IMR-90 (cell line): Measurements from ENCODE around the gene KCNT1. TPM values are rescaled to one million over a fixed set of nuclear protein-coding genes. Genes with fewer than 3 reads are reported as not detected.

Experiments used
- ATAC-seq: fragments of 200-7000 bp; cut with Tn5 transposase; 2 replicates; pipeline ENCODE4 v1.9.1; 2020; ENCODE audit warnings: low read depth, mild to moderate bottlenecking, moderate library complexity
- BruUV-seq: library from RNA; stranded (reverse); fragments of 400-500 nt; replicated peaks from 2 replicates; lab custom pipeline; 2021; lab: Mats Ljungman, UMichigan
- CTCF ChIA-PET: fragments of 300-600 bp; formaldehyde crosslinking; extraction: SDS; loops from one replicate; lab custom pipeline; 2021; ENCODE audit warnings: antibody characterized with exemption; lab: Yijun Ruan, JAX
- POLR2A ChIA-PET: fragments of 300-600 bp; sonication (Branson Sonifier 250); formaldehyde crosslinking; loops from one replicate; lab custom pipeline; 2022; ENCODE audit warnings: antibody characterized with exemption; ENCODE audit not compliant: unreplicated experiment; lab: Charles Lee
- DNase-seq: peaks from one replicate; pipeline ENCODE4 v3.0.0; 2013
- H2AFZ ChIP-seq: replicated peaks from 2 replicates; pipeline ENCODE3; 2013; ENCODE audit warnings: low read length, mild to moderate bottlenecking; ENCODE audit not compliant: poor library complexity
- H2AK5ac ChIP-seq: 2 replicates; pipeline ENCODE4 v1.6.1; 2013; ENCODE audit warnings: low read depth, low read length, inconsistent platforms
- H2AK9ac ChIP-seq: replicated peaks from 2 replicates; pipeline ENCODE3; 2013; ENCODE audit warnings: mild to moderate bottlenecking, low read depth, low read length, moderate library complexity; ENCODE audit not compliant: poor library complexity
- H2BK120ac ChIP-seq: 2 replicates; pipeline ENCODE4 v1.6.1; 2013; ENCODE audit warnings: low read depth, low read length, inconsistent platforms
- H2BK15ac ChIP-seq: 3 replicates; pipeline ENCODE4 v1.6.1; 2013; ENCODE audit warnings: low read depth, low read length, inconsistent platforms
- H2BK20ac ChIP-seq: 2 replicates; pipeline ENCODE4 v1.6.1; 2013; ENCODE audit warnings: low read depth, mild to moderate bottlenecking, inconsistent platforms, low read length, moderate library complexity
- H2BK5ac ChIP-seq: 2 replicates; pipeline ENCODE4 v1.6.1; 2013; ENCODE audit warnings: mild to moderate bottlenecking, low read depth, low read length, inconsistent platforms; ENCODE audit not compliant: poor library complexity, severe bottlenecking
- H3K14ac ChIP-seq: replicated peaks from 2 replicates; pipeline ENCODE4 v1.6.1; 2013; ENCODE audit warnings: low read depth, low read length, inconsistent platforms
- H3K18ac ChIP-seq: 2 replicates; pipeline ENCODE4 v1.6.1; 2013; ENCODE audit warnings: low read depth, low read length, control low read depth
- H3K23ac ChIP-seq: 2 replicates; pipeline ENCODE4 v1.6.1; 2013; ENCODE audit warnings: low read depth, low read length, inconsistent platforms
- H3K27ac ChIP-seq: 2 replicates; pipeline ENCODE4 v1.5.1; 2013; ENCODE audit warnings: mild to moderate bottlenecking, control low read depth, low read length; ENCODE audit not compliant: insufficient read depth
- H3K27me3 ChIP-seq: 2 replicates; pipeline ENCODE4 v1.6.1; 2013; ENCODE audit warnings: low read length; ENCODE audit not compliant: control insufficient read depth, insufficient read depth
- H3K36me3 ChIP-seq: 2 replicates; pipeline ENCODE4 v1.6.1; 2013; ENCODE audit warnings: low read length, mixed read lengths; ENCODE audit not compliant: control insufficient read depth, insufficient read depth
- H3K4ac ChIP-seq: 2 replicates; pipeline ENCODE4 v1.6.1; 2013; ENCODE audit warnings: low read depth, low read length, inconsistent platforms
- H3K4me1 ChIP-seq: 2 replicates; pipeline ENCODE4 v1.6.1; 2013; ENCODE audit warnings: low read length, mixed read lengths; ENCODE audit not compliant: control insufficient read depth, insufficient read depth
- H3K4me2 ChIP-seq: 2 replicates; pipeline ENCODE4 v1.6.1; 2013; ENCODE audit warnings: low read depth, mild to moderate bottlenecking, control low read depth, low read length, moderate library complexity
- H3K4me3 ChIP-seq: 2 replicates; pipeline ENCODE4 v1.5.1; 2013; ENCODE audit warnings: low read depth, mild to moderate bottlenecking, control low read depth, low read length, moderate library complexity; ENCODE audit not compliant: insufficient read depth
- H3K56ac ChIP-seq: 2 replicates; pipeline ENCODE4 v1.6.1; 2013; ENCODE audit warnings: low read length, inconsistent platforms; ENCODE audit not compliant: insufficient read depth; ENCODE audit errors: extremely low read depth
- H3K79me1 ChIP-seq, 2 experiments: 2 replicates each; pipeline ENCODE4 v1.6.1; 2013; ENCODE audit warnings: low read length in 2 of 2, inconsistent platforms in 1 of 2, low read depth in 1 of 2
- H3K9ac ChIP-seq: 2 replicates; pipeline ENCODE4 v1.6.1; 2013; ENCODE audit warnings: low read depth, low read length, control low read depth
- H3K9me1 ChIP-seq: 2 replicates; pipeline ENCODE4 v1.6.1; 2013; ENCODE audit warnings: low read length, inconsistent platforms; ENCODE audit not compliant: insufficient read depth
- H3K9me3 ChIP-seq: 2 replicates; pipeline ENCODE4 v1.6.1; 2013; ENCODE audit warnings: low read length; ENCODE audit not compliant: control insufficient read depth, insufficient read depth
- H4K20me1 ChIP-seq: 2 replicates; pipeline ENCODE4 v1.6.1; 2013; ENCODE audit warnings: low read length, inconsistent platforms; ENCODE audit not compliant: insufficient read depth
- H4K5ac ChIP-seq: 2 replicates; pipeline ENCODE4 v1.6.1; 2013; ENCODE audit warnings: mild to moderate bottlenecking, low read depth, low read length, control low read depth
- H4K8ac ChIP-seq, 2 experiments: 2 replicates each; pipeline ENCODE4 v1.6.1; 2013; ENCODE audit warnings: low read depth in 2 of 2, low read length in 2 of 2, control low read depth in 1 of 2, inconsistent platforms in 1 of 2
- H4K91ac ChIP-seq: 2 replicates; pipeline ENCODE4 v1.6.1; 2013; ENCODE audit warnings: low read depth, low read length, inconsistent platforms; ENCODE audit not compliant: insufficient read depth
- WGBS, 2 experiments: methylation state at CpG; one replicate each; pipeline versions ENCODE4 v1.1.5 to v1.1.7; 2013; ENCODE audit warnings: missing lambda C conversion rate in 2 of 2; ENCODE audit not compliant: insufficient read length in 1 of 2; ENCODE audit errors: extremely low coverage in 2 of 2; 5-methylcytosine and 5-hydroxymethylcytosine counted together
- dilution Hi-C: fragments of 300-500 bp; cut with HindIII; formaldehyde crosslinking; loops from one replicate; pipeline ENCODE4 v1.14.3; 2018; ENCODE audit warnings: low sequenced_read_pairs; ENCODE audit not compliant: unreplicated experiment
- in situ Hi-C: fragments of 300-500 bp; cut with MboI; formaldehyde crosslinking; loops from 3 replicates; pipeline ENCODE4 v1.14.3; 2019; ENCODE audit warnings: low sequenced_read_pairs, inconsistent platforms, mixed read lengths
- intact Hi-C: fragments of 100-400 bp; cut with micrococcal nuclease; formaldehyde crosslinking; loops from 2 replicates; pipeline ENCODE4 v1.10.0; 2022
- polyA plus RNA-seq, 3 experiments: library from polyadenylated mRNA; depleted of rRNA; stranded (reverse); fragments of >200 nt; gene quantifications; 2 replicates each; pipeline ENCODE4 v1.2.3, GENCODE V29; 2012; ENCODE audit warnings: low replicate concordance in 1 of 3
- total RNA-seq: library from RNA; depleted of rRNA; stranded (reverse); fragments of >200 nt; gene quantifications from 2 replicates; pipeline ENCODE4 v1.2.3, GENCODE V29; 2012
- TF ChIP-seq, protein P1 (sequence below): fragments of 150-350 bp; IDR thresholded peaks from 2 replicates; pipeline ENCODE4 v1.6.1; 2017; ENCODE audit warnings: mild to moderate bottlenecking, antibody characterized with exemption, low read length, low read depth

KCNT1 gene
- total and polyA plus RNA-seq, 2 of the 4 experiments (the other 2 are of a cell fraction), result not detected

GRCh38 chr9:135662758-135663450, 39.1 kb upstream of the KCNT1 start, which contains the start of gene LCN9:
LCN9 (plus strand) TSS chr9:135663309; CDS start chr9:135663322, 13 bp downstream.
- no peak within 1 kb of the TSS for H2BK120ac ChIP-seq
- no peaks in the 10 kb centered on the region for H3K4me1 ChIP-seq
- in situ Hi-C loops (no loop called here), intact Hi-C loops (no loop called here), dilution Hi-C loops (no loop called here)
- WGBS, 2 experiments, result no CpG with 5 or more reads among the region's 25 CpGs
- DNase-seq, result no peak
- H4K8ac ChIP-seq, result no peak within 1 kb of the TSS
- H3K4me3 ChIP-seq, result no peak within 1 kb of the TSS
- H3K9me1 ChIP-seq, result no peaks in the 10 kb centered on the region
- BruUV-seq, result no TSS peak
- no peak within 1 kb of the TSS for H3K23ac ChIP-seq
- H2BK20ac ChIP-seq, result no peak within 1 kb of the TSS
- ATAC-seq, result no peak
- no peaks in the 10 kb centered on the region for H4K20me1 ChIP-seq
- H2BK15ac ChIP-seq, result no peak within 1 kb of the TSS
- no peaks in the 10 kb centered on the region for H3K79me1 ChIP-seq
- no peaks in the 10 kb centered on the region for H3K27me3 ChIP-seq
- H3K14ac ChIP-seq, result no peak within 1 kb of the TSS
- H3K56ac ChIP-seq, result no peak within 1 kb of the TSS
- H3K36me3 ChIP-seq, result no peaks in the 10 kb centered on the region
- H3K9me3 ChIP-seq, result peaks cover 2% of the 10 kb centered on the region
- H3K4me2 ChIP-seq, result no peak within 1 kb of the TSS
- H4K5ac ChIP-seq, result no peak within 1 kb of the TSS
- TF ChIP-seq, protein P1, sequence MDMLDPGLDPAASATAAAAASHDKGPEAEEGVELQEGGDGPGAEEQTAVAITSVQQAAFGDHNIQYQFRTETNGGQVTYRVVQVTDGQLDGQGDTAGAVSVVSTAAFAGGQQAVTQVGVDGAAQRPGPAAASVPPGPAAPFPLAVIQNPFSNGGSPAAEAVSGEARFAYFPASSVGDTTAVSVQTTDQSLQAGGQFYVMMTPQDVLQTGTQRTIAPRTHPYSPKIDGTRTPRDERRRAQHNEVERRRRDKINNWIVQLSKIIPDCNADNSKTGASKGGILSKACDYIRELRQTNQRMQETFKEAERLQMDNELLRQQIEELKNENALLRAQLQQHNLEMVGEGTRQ, result no peak
- ChIA-PET POLR2A (no interaction called here), CTCF (no interaction called here)
- H3K18ac ChIP-seq, result no peak within 1 kb of the TSS
- no peak within 1 kb of the TSS for H2AFZ ChIP-seq
- H4K91ac ChIP-seq, result no peak within 1 kb of the TSS
- H3K4ac ChIP-seq, result no peak within 1 kb of the TSS
- no peak within 1 kb of the TSS for H2AK9ac ChIP-seq
- H2BK5ac ChIP-seq, result no peak within 1 kb of the TSS
- no peak within 1 kb of the TSS for H2AK5ac ChIP-seq
- H3K9ac ChIP-seq, result no peak within 1 kb of the TSS
- no peak within 1 kb of the TSS for H3K27ac ChIP-seq
